Muscle layer of duodenum (tissue), 2 donors: ENCODE measurements around the gene MAGEA9B.
"Not testable (repeated sequence)": the region's sequence is repeated elsewhere in the genome, so short reads cannot be mapped to it uniquely, and the experiment has no call there.

Experiments
- H3K27ac ChIP-seq: one replicate; pipeline ENCODE4 v1.7.0; 2013; ENCODE audit warnings: mild to moderate bottlenecking, low read length
- H3K27me3 ChIP-seq: one replicate; pipeline ENCODE4 v1.7.0; 2013; ENCODE audit warnings: low read depth, mild to moderate bottlenecking, control low read depth, low read length
- H3K36me3 ChIP-seq, 2 donors: one replicate each; pipeline ENCODE4 v1.7.0; 2013; ENCODE audit warnings: low read length in 2 of 2, control low read depth in 1 of 2, mild to moderate bottlenecking in 1 of 2; ENCODE audit not compliant: insufficient read depth in 2 of 2, control insufficient read depth in 1 of 2
- H3K4me1 ChIP-seq, 2 donors: one replicate each; pipeline ENCODE4 v1.7.0; 2013; ENCODE audit warnings: low read length in 2 of 2, mild to moderate bottlenecking in 2 of 2, control low read depth in 1 of 2, moderate library complexity in 1 of 2; ENCODE audit not compliant: insufficient read depth in 2 of 2, control insufficient read depth in 1 of 2
- H3K4me3 ChIP-seq, 2 donors: one replicate each; pipeline ENCODE4 v1.7.0; 2013; ENCODE audit warnings: low read length in 2 of 2, low read depth in 1 of 2, mild to moderate bottlenecking in 1 of 2
- H3K9me3 ChIP-seq, 2 donors: one replicate each; pipeline ENCODE4 v1.7.0; 2013; ENCODE audit warnings: low read length in 2 of 2, control low read depth in 1 of 2, mild to moderate bottlenecking in 1 of 2; ENCODE audit not compliant: control insufficient read depth in 1 of 2
- donor health status: healthy.

Gene MAGEA9B

GRCh38 chrX:149610511-149610910, 23.3 kb upstream of the MAGEA9B start:
- H3K27ac ChIP-seq = no peak overlapping the region
- H3K4me3 ChIP-seq = no peak overlapping the region
- H3K36me3 ChIP-seq = no peaks in the 10 kb centered on the region
- no peaks in the 10 kb centered on the region for H3K27me3 ChIP-seq
- H3K9me3 ChIP-seq = no peaks in the 10 kb centered on the region
- peaks cover 0 to 4% of the 10 kb centered on the region in 2 donors for H3K4me1 ChIP-seq

GRCh38 chrX:149607699-149608098, 20.4 kb upstream of the MAGEA9B start:
- H3K36me3 ChIP-seq = no peaks in the 10 kb centered on the region
- H3K27ac ChIP-seq = no peak overlapping the region
- H3K9me3 ChIP-seq = no peaks in the 10 kb centered on the region
- H3K4me1 ChIP-seq = peaks cover 0 to 4% of the 10 kb centered on the region in 2 donors
- no peaks in the 10 kb centered on the region for H3K27me3 ChIP-seq
- no peak overlapping the region for H3K4me3 ChIP-seq

GRCh38 chrX:149605248-149605885, 18.1 kb upstream of the MAGEA9B start:
- H3K27me3 ChIP-seq, H3K4me1 ChIP-seq, H3K27ac ChIP-seq, H3K4me3 ChIP-seq, H3K36me3 ChIP-seq, H3K9me3 ChIP-seq: not testable (repeated sequence)

- H3K4me3 ChIP-seq, H3K4me1 ChIP-seq, H3K36me3 ChIP-seq, H3K9me3 ChIP-seq, H3K27me3 ChIP-seq, H3K27ac ChIP-seq: not testable (repeated sequence)
Measured at GRCh38 chrX:149598603-149599002, 11.3 kb upstream of the MAGEA9B start.

- H3K36me3 ChIP-seq, H3K4me1 ChIP-seq, H3K4me3 ChIP-seq, H3K27ac ChIP-seq, H3K9me3 ChIP-seq, H3K27me3 ChIP-seq: not testable (repeated sequence)
Measured at GRCh38 chrX:149595943-149596342, 8.7 kb upstream of the MAGEA9B start.

GRCh38 chrX:149595214-149595613, 8.0 kb upstream of the MAGEA9B start, which contains the start of gene HSFX2:
Gene HSFX2, minus strand, starts transcription at chrX:149595314. Its CDS starts 614 bp downstream, at chrX:149594700.
- H3K27ac ChIP-seq, H3K9me3 ChIP-seq, H3K4me1 ChIP-seq, H3K4me3 ChIP-seq, H3K36me3 ChIP-seq, H3K27me3 ChIP-seq: not testable (repeated sequence)

GRCh38 chrX:149590993-149591392, 3.7 kb upstream of the MAGEA9B start:
- not testable (repeated sequence) for H3K36me3 ChIP-seq, H3K4me1 ChIP-seq, H3K9me3 ChIP-seq, H3K27ac ChIP-seq, H3K4me3 ChIP-seq, H3K27me3 ChIP-seq

GRCh38 chrX:149585631-149586030, 1.6 kb downstream of the MAGEA9B start:
- not testable (repeated sequence) for H3K27me3 ChIP-seq, H3K4me1 ChIP-seq, H3K27ac ChIP-seq, H3K4me3 ChIP-seq, H3K36me3 ChIP-seq, H3K9me3 ChIP-seq

- H3K4me1 ChIP-seq = not testable (repeated sequence)
Measured at GRCh38 chrX:149573456-149573855, 13.8 kb downstream of the MAGEA9B start.

GRCh38 chrX:149572743-149573142, 14.5 kb downstream of the MAGEA9B start:
- Histone ChIP-seq H3K27ac (no peak overlapping the region), H3K9me3 (no peaks in the 10 kb centered on the region), H3K27me3 (no peaks in the 10 kb centered on the region), H3K36me3 (no peaks in the 10 kb centered on the region), H3K4me3 (no peak overlapping the region), H3K4me1 (no peaks in the 10 kb centered on the region)

More at GRCh38 chrX:149573456-149573855, 13.8 kb downstream of the MAGEA9B start:
- not testable (repeated sequence) for H3K27me3 ChIP-seq, H3K9me3 ChIP-seq, H3K36me3 ChIP-seq, H3K4me3 ChIP-seq, H3K27ac ChIP-seq

GRCh38 chrX:149571770-149572169, 15.5 kb downstream of the MAGEA9B start:
- Histone ChIP-seq H3K4me1 (no peaks in the 10 kb centered on the region), H3K9me3 (no peaks in the 10 kb centered on the region), H3K4me3 (no peak overlapping the region), H3K27ac (no peak overlapping the region), H3K27me3 (no peaks in the 10 kb centered on the region), H3K36me3 (no peaks in the 10 kb centered on the region)

GRCh38 chrX:149570668-149571067, 16.6 kb downstream of the MAGEA9B start:
- no peaks in the 10 kb centered on the region for H3K27me3 ChIP-seq
- no peaks in the 10 kb centered on the region for H3K36me3 ChIP-seq
- H3K9me3 ChIP-seq = no peaks in the 10 kb centered on the region
- no peaks in the 10 kb centered on the region for H3K4me1 ChIP-seq
- H3K27ac ChIP-seq = no peak overlapping the region
- no peak overlapping the region for H3K4me3 ChIP-seq
